ENCODE results near the gene DUS1L. TPM values are rescaled to one million over a fixed set of nuclear protein-coding genes. Genes with fewer than 3 reads are reported as not detected.

DUS1L gene
- total RNA-seq, 1 experiment from 2014 or later, result 176 TPM

- RAD21 ChIA-PET (ENCODE audit: low non-redundant PET in 1 of 2, low total read pairs in 2 of 2, uncharacterized antibody in 2 of 2, unreplicated experiment in 2 of 2), result interaction anchor here in 1 of 2 experiments (1.0 to 1.2 kb wide), 2 partner anchors 49 to 76 kb away, joined by 4 read pairs; no protein-coding TSS in a partner anchor
- H2AFZ ChIP-seq (ENCODE audit: low read depth, low read length, poor library complexity, severe bottlenecking), result no peak overlapping the region
- TSS peak; percentile 57 for BruUV-seq (replicated peaks)
These were observed 40.5 kb upstream of the DUS1L start for GRCh38 chr17:82105882-82106687.

More at GRCh38 chr17:82105882-82106687, 40.5 kb upstream of the DUS1L start:
- peaks cover 11% of the 10 kb centered on the region; the same call in 1 of the 2 replicates for H3K79me2 ChIP-seq (ENCODE audit: insufficient read depth, low read length)
- H3K27ac ChIP-seq (ENCODE audit: low read depth, low read length), result peak overlapping the region; percentile 94
- H3K9me3 ChIP-seq (ENCODE audit: control insufficient read depth in 1 of 2, insufficient read depth in 1 of 2, low read depth in 1 of 2, low read length in 2 of 2), result no peaks in the 10 kb centered on the region
- CTCF ChIA-PET, result interaction anchor here (0.6 to 1.9 kb wide), 8 partner anchors 8 to 100 kb away, joined by 3 to 15 read pairs (median 4); partner anchors contain the start of genes DCXR, FASN and RAC3
- H3K36me3 ChIP-seq (ENCODE audit: control insufficient read depth in 1 of 2, insufficient read depth in 2 of 2, low read length in 2 of 2), result peaks cover 0 to 9% of the 10 kb centered on the region in 2 experiments; a peak in 1 of 4 replicates
- H3K4me3 ChIP-seq (replicated peaks in 1 of 2; ENCODE audit: low read depth in 1 of 2, low read length in 2 of 2), result peak overlapping the region; percentile 68 to 70
- peaks cover 37 to 55% of the 10 kb centered on the region in 2 experiments for H3K4me1 ChIP-seq (ENCODE audit: control insufficient read depth in 1 of 2, insufficient read depth in 2 of 2, low read length in 2 of 2)
- DNase-seq (ENCODE audit: low read depth, low spot score) (peak; percentile 82), ATAC-seq (peak; percentile 95)
- H4K20me1 ChIP-seq (ENCODE audit: insufficient read depth), result no peaks in the 10 kb centered on the region
- H3K27me3 ChIP-seq (ENCODE audit: insufficient read depth, low read length), result no peaks in the 10 kb centered on the region
- intact Hi-C loops (cut with micrococcal nuclease), result loop anchor here (2.0 to 5.0 kb wide), 2 partner anchors 36 to 49 kb away; no protein-coding TSS in a partner anchor
- peak overlapping the region; percentile 93 for H3K4me2 ChIP-seq (ENCODE audit: low read length)
- no peaks in the 10 kb centered on the region for H3K9me2 ChIP-seq (ENCODE audit: insufficient read depth)
- TF ChIP-seq YY1 (IDR thresholded peaks at IDR 0.05; ENCODE audit: extremely low read depth, insufficient replicate concordance, low read depth, low read length) (peak; percentile 7), ZFX (IDR thresholded peaks at IDR 0.05) (peak; percentile 96; the same call in 1 of the 2 replicates), FOSL1 (IDR thresholded peaks at IDR 0.05; ENCODE audit: low read depth) (no peak), POLR2AphosphoS5 (IDR thresholded peaks at IDR 0.05; ENCODE audit: low read depth, low read length) (peak; percentile 98), ZBTB33 (IDR thresholded peaks at IDR 0.05; ENCODE audit: extremely low read depth, insufficient replicate concordance, low read length) (peak; percentile 73), POLR2A (IDR thresholded peaks at IDR 0.05; ENCODE audit: borderline replicate concordance, extremely low read depth, insufficient read depth, insufficient read length) (peak; percentile 95), JUND (IDR thresholded peaks at IDR 0.05) (no peak), EZH2phosphoT487 (IDR thresholded peaks at IDR 0.05; ENCODE audit: borderline replicate concordance) (no peak), MAX (IDR thresholded peaks at IDR 0.05) (peak; percentile 89), SIN3A (IDR thresholded peaks at IDR 0.05; ENCODE audit: low read depth) (peak; percentile 90)
- TF ChIP-seq, protein P1, sequence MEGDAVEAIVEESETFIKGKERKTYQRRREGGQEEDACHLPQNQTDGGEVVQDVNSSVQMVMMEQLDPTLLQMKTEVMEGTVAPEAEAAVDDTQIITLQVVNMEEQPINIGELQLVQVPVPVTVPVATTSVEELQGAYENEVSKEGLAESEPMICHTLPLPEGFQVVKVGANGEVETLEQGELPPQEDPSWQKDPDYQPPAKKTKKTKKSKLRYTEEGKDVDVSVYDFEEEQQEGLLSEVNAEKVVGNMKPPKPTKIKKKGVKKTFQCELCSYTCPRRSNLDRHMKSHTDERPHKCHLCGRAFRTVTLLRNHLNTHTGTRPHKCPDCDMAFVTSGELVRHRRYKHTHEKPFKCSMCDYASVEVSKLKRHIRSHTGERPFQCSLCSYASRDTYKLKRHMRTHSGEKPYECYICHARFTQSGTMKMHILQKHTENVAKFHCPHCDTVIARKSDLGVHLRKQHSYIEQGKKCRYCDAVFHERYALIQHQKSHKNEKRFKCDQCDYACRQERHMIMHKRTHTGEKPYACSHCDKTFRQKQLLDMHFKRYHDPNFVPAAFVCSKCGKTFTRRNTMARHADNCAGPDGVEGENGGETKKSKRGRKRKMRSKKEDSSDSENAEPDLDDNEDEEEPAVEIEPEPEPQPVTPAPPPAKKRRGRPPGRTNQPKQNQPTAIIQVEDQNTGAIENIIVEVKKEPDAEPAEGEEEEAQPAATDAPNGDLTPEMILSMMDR (IDR thresholded peaks at IDR 0.05 in 2 of 3, conservative IDR thresholded peaks at IDR 0.05 in 1 of 3; ENCODE audit: borderline replicate concordance in 1 of 3, insufficient read depth in 1 of 3, low read depth in 2 of 3, low read length in 2 of 3), result peak in 2 of 3 experiments; percentile 71 to 91; a peak in 4 of 6 replicates
- peak overlapping the region; percentile 78 for H3K9ac ChIP-seq (ENCODE audit: low read length)
- POLR2A ChIA-PET, result interaction anchor here (0.8 to 2.3 kb wide), 4 partner anchors 8 to 123 kb away, joined by 3 to 11 read pairs (median 4); partner anchors contain the start of genes DCXR, FASN and SLC16A3
